ENCODE measurements around the gene CEP85L. TPM values are rescaled to one million over a fixed set of nuclear protein-coding genes. Genes with fewer than 3 reads are reported as not detected.

CEP85L gene
- total and polyA plus RNA-seq, 2 of the 13 experiments (the other 11 are each of a cell fraction or from before 2014, with no cell fraction given): 0.44 to 1.7 TPM

DNA sequence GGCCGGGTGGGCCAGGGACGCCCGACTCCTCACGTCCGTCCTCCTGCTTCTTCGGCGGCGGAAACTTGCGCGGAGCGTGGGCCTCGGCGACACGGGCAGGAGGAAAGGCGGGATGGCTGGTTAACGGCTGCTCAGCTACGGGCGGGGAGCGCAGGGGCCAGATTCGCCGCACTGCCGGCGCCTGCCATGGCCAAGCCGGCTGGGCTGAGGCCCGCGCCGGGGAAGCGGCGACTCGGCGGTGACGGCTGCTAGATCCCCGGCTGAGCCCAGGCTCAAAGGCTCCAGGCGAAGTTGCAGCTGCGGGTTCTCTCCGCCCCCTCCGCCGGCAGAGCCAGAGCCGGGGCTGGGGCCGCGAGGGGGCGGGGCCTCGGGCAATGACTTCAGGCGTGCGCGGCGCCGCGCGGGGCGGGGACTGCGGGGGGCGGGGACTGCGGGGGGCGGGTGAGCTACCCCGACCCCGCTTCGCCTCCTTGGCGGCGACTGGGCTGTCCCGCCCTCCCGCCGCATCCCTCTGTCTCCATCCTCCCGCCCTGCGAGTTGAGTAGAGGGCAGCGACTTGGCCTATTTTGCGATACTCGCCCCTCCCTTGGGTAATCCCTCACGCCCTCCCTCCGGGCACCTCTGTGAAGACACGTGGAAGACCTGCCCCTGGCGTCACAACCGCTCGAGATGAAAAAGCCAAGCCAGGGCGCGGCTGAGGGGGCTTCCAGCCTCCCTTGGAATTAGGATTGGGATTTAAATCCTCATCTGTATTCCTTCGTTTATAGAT, at the start of gene CEP85L (continued):
- TF ChIP-seq ZNF121 (CRISPR knock-in tag; IDR thresholded peaks at IDR 0.05) (peak; percentile 97), ZNF567 (CRISPR knock-in tag; IDR thresholded peaks at IDR 0.05; ENCODE audit: borderline replicate concordance) (peak; percentile 88; the same call in 1 of the 2 replicates), IKZF4 (CRISPR knock-in tag; IDR thresholded peaks at IDR 0.05; ENCODE audit: borderline replicate concordance, low read depth, not compliant biosample characterization) (no peak), MXI1 (IDR thresholded peaks at IDR 0.05; ENCODE audit: borderline replicate concordance, low read depth, low read length) (no peak), HNRNPL (IDR thresholded peaks at IDR 0.05; ENCODE audit: low read depth, low read length) (no peak), POGK (CRISPR knock-in tag; conservative IDR thresholded peaks at IDR 0.05) (no peak; the same call in 1 of the 2 replicates), THAP8 (CRISPR knock-in tag; IDR thresholded peaks at IDR 0.05; ENCODE audit: borderline replicate concordance) (0 out of 2 replicates have a peak, but pooled peaks have one; percentile 52), TERF1 (CRISPR knock-in tag; IDR thresholded peaks at IDR 0.05) (no peak), RARG (CRISPR knock-in tag; IDR thresholded peaks at IDR 0.05; ENCODE audit: low read depth) (no peak), HOXA5 (CRISPR knock-in tag; IDR thresholded peaks at IDR 0.05) (no peak), ZNF768 (CRISPR knock-in tag; IDR thresholded peaks at IDR 0.05) (peak; percentile 10; the same call in 1 of the 2 replicates), MYC (CRISPR knock-in tag; IDR thresholded peaks at IDR 0.05; ENCODE audit: borderline replicate concordance) (peak; percentile 15; the same call in 1 of the 2 replicates), ZNF235 (CRISPR knock-in tag; IDR thresholded peaks at IDR 0.05; ENCODE audit: borderline replicate concordance) (no peak)
- TF ChIP-seq, protein P1, sequence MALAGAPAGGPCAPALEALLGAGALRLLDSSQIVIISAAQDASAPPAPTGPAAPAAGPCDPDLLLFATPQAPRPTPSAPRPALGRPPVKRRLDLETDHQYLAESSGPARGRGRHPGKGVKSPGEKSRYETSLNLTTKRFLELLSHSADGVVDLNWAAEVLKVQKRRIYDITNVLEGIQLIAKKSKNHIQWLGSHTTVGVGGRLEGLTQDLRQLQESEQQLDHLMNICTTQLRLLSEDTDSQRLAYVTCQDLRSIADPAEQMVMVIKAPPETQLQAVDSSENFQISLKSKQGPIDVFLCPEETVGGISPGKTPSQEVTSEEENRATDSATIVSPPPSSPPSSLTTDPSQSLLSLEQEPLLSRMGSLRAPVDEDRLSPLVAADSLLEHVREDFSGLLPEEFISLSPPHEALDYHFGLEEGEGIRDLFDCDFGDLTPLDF (CRISPR knock-in tag; IDR thresholded peaks at IDR 0.05): 0 out of 2 replicates have a peak, but pooled peaks have one; percentile 24
- TF ChIP-seq, protein P2, sequence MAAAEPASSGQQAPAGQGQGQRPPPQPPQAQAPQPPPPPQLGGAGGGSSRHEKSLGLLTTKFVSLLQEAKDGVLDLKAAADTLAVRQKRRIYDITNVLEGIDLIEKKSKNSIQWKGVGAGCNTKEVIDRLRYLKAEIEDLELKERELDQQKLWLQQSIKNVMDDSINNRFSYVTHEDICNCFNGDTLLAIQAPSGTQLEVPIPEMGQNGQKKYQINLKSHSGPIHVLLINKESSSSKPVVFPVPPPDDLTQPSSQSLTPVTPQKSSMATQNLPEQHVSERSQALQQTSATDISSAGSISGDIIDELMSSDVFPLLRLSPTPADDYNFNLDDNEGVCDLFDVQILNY (CRISPR knock-in tag; conservative IDR thresholded peaks at IDR 0.05): no peak
- TF ChIP-seq, protein P3, sequence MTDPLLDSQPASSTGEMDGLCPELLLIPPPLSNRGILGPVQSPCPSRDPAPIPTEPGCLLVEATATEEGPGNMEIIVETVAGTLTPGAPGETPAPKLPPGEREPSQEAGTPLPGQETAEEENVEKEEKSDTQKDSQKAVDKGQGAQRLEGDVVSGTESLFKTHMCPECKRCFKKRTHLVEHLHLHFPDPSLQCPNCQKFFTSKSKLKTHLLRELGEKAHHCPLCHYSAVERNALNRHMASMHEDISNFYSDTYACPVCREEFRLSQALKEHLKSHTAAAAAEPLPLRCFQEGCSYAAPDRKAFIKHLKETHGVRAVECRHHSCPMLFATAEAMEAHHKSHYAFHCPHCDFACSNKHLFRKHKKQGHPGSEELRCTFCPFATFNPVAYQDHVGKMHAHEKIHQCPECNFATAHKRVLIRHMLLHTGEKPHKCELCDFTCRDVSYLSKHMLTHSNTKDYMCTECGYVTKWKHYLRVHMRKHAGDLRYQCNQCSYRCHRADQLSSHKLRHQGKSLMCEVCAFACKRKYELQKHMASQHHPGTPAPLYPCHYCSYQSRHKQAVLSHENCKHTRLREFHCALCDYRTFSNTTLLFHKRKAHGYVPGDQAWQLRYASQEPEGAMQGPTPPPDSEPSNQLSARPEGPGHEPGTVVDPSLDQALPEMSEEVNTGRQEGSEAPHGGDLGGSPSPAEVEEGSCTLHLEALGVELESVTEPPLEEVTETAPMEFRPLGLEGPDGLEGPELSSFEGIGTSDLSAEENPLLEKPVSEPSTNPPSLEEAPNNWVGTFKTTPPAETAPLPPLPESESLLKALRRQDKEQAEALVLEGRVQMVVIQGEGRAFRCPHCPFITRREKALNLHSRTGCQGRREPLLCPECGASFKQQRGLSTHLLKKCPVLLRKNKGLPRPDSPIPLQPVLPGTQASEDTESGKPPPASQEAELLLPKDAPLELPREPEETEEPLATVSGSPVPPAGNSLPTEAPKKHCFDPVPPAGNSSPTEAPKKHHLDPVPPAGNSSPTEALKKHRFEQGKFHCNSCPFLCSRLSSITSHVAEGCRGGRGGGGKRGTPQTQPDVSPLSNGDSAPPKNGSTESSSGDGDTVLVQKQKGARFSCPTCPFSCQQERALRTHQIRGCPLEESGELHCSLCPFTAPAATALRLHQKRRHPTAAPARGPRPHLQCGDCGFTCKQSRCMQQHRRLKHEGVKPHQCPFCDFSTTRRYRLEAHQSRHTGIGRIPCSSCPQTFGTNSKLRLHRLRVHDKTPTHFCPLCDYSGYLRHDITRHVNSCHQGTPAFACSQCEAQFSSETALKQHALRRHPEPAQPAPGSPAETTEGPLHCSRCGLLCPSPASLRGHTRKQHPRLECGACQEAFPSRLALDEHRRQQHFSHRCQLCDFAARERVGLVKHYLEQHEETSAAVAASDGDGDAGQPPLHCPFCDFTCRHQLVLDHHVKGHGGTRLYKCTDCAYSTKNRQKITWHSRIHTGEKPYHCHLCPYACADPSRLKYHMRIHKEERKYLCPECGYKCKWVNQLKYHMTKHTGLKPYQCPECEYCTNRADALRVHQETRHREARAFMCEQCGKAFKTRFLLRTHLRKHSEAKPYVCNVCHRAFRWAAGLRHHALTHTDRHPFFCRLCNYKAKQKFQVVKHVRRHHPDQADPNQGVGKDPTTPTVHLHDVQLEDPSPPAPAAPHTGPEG (CRISPR knock-in tag; IDR thresholded peaks at IDR 0.05): no peak

All from HepG2 (cell line).